ENCODE results near the gene TIAL1.

DNA sequence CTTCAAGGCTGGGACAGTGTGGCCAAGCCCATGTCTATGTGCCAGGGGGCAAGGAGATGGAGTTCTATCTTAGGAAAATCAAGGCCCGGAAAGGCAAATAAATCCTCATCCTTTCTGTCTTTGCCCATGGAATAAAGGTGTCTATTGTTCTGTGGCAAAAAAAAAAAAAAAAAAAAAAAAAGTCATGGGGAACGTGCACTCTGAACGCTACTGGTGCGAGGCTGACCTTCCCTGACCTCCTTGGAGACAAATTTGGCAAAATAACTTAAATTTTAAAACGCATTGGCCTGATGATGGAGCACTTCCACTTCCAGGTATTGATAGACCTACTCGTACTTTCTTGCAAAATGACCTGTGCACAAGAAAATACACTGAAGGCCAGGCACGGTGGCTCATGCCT is 42.2 kb upstream of the TIAL1 start:
- no peak for TF ChIP-seq CTCF (IDR thresholded peaks at IDR 0.05)
- no peak for TF ChIP-seq POLR2A (IDR thresholded peaks at IDR 0.05)
